GM21515 (cell line): ENCODE data around the gene BDP1.
"Not testable (repeated sequence)": the region's sequence is repeated elsewhere in the genome, so short reads cannot be mapped to it uniquely, and the experiment has no call there.

ENCODE experiments used
- ATAC-seq: cut with Tn5 transposase; IDR thresholded peaks from one replicate; pipeline ENCODE4 v1.9.1; 2021; ENCODE audit not compliant: unreplicated experiment

BDP1 gene

GRCh38 chr5:71609916-71610315 is 154.5 kb downstream of the BDP1 start:
- not testable (repeated sequence) for ATAC-seq

GRCh38 chr5:71615809-71616208 is 160.4 kb downstream of the BDP1 start:
- no peak for ATAC-seq
